Osteoblast (primary cell): Measurements from ENCODE around the gene RUFY4. TPM values are rescaled to one million over a fixed set of nuclear protein-coding genes. Genes with fewer than 3 reads are reported as not detected.

Experiments
- DNase-seq: peaks from one replicate; pipeline ENCODE4 v3.0.0; 2011; ENCODE audit warnings: low spot score, mixed read lengths; ENCODE audit not compliant: insufficient read length; ENCODE audit errors: missing footprints
- H2AFZ ChIP-seq: 2 replicates; pipeline ENCODE4 v1.6.0; 2011; ENCODE audit warnings: mild to moderate bottlenecking, low read length
- H3K27ac ChIP-seq: 2 replicates; pipeline ENCODE4 v1.5.1; 2011; ENCODE audit warnings: mild to moderate bottlenecking, low read depth, low read length, moderate library complexity
- H3K27me3 ChIP-seq: 2 replicates; pipeline ENCODE4 v1.6.0; 2012; ENCODE audit warnings: mild to moderate bottlenecking, control low read depth, inconsistent platforms, low read length, moderate library complexity; ENCODE audit not compliant: insufficient read depth
- H3K36me3 ChIP-seq: 2 replicates; pipeline ENCODE4 v1.5.1; 2011; ENCODE audit warnings: mild to moderate bottlenecking, low read length, control low read depth, moderate library complexity; ENCODE audit not compliant: insufficient read depth
- H3K4me1 ChIP-seq: 2 replicates; pipeline ENCODE4 v1.5.1; 2011; ENCODE audit warnings: mild to moderate bottlenecking, low read length, control low read depth, moderate library complexity; ENCODE audit not compliant: insufficient read depth
- H3K4me2 ChIP-seq: 2 replicates; pipeline ENCODE4 v1.6.0; 2011; ENCODE audit warnings: mild to moderate bottlenecking, low read length; ENCODE audit not compliant: insufficient read depth
- H3K4me3 ChIP-seq: fragments of 200-600 bp; sonication (generic); 3 replicates; pipeline ENCODE4 v1.5.1; 2012; ENCODE audit warnings: mild to moderate bottlenecking, low read length, inconsistent platforms; ENCODE audit not compliant: insufficient read depth
- H3K79me2 ChIP-seq: 2 replicates; pipeline ENCODE4 v1.6.0; 2012; ENCODE audit warnings: mild to moderate bottlenecking, low read length, control low read depth, inconsistent platforms; ENCODE audit not compliant: insufficient read depth
- H3K9me3 ChIP-seq: 2 replicates; pipeline ENCODE4 v1.5.1; 2011; ENCODE audit warnings: low read depth, low read length, control low read depth
- H4K20me1 ChIP-seq: 2 replicates; pipeline ENCODE4 v1.6.0; 2012; ENCODE audit warnings: mild to moderate bottlenecking, low read length, control low read depth; ENCODE audit not compliant: insufficient read depth
- total RNA-seq: library from RNA; depleted of rRNA; stranded (reverse); fragments of >200 nt; gene quantifications from 2 replicates; pipeline ENCODE4 v1.2.3, GENCODE V29; 2012
- TF ChIP-seq, protein P1 (sequence below): IDR thresholded peaks from 2 replicates; pipeline ENCODE4 v1.5.1; 2011; ENCODE audit warnings: mild to moderate bottlenecking, low read depth, low read length, moderate library complexity; ENCODE audit errors: extremely low read depth

RUFY4 gene
- total RNA-seq, 1 donor, result not detected

- Histone ChIP-seq H3K4me3 (no peak overlapping the region), H3K27ac (no peak overlapping the region), H3K36me3 (no peaks in the 10 kb centered on the region), H3K79me2 (no peaks in the 10 kb centered on the region), H2AFZ (no peak overlapping the region), H3K27me3 (peaks cover 53% of the 10 kb centered on the region), H3K4me2 (no peak overlapping the region), H3K4me1 (no peaks in the 10 kb centered on the region), H4K20me1 (no peaks in the 10 kb centered on the region), H3K9me3 (no peaks in the 10 kb centered on the region)
- no peak for DNase-seq
- TF ChIP-seq, protein P1, sequence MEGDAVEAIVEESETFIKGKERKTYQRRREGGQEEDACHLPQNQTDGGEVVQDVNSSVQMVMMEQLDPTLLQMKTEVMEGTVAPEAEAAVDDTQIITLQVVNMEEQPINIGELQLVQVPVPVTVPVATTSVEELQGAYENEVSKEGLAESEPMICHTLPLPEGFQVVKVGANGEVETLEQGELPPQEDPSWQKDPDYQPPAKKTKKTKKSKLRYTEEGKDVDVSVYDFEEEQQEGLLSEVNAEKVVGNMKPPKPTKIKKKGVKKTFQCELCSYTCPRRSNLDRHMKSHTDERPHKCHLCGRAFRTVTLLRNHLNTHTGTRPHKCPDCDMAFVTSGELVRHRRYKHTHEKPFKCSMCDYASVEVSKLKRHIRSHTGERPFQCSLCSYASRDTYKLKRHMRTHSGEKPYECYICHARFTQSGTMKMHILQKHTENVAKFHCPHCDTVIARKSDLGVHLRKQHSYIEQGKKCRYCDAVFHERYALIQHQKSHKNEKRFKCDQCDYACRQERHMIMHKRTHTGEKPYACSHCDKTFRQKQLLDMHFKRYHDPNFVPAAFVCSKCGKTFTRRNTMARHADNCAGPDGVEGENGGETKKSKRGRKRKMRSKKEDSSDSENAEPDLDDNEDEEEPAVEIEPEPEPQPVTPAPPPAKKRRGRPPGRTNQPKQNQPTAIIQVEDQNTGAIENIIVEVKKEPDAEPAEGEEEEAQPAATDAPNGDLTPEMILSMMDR, result no peak
Observed at GRCh38 chr2:218128781-218129457, 59.9 kb downstream of the RUFY4 start.

- H3K4me3 ChIP-seq, result no peak overlapping the region
- TF ChIP-seq, protein P1, result no peak
- H3K4me2 ChIP-seq, result no peak overlapping the region
- H3K27me3 ChIP-seq, result peaks cover 53% of the 10 kb centered on the region
- no peaks in the 10 kb centered on the region for H3K79me2 ChIP-seq
- H3K27ac ChIP-seq, result no peak overlapping the region
- peak; percentile 69 for DNase-seq
- H2AFZ ChIP-seq, result no peak overlapping the region
- H4K20me1 ChIP-seq, result no peaks in the 10 kb centered on the region
- H3K9me3 ChIP-seq, result no peaks in the 10 kb centered on the region
- no peaks in the 10 kb centered on the region for H3K4me1 ChIP-seq
- H3K36me3 ChIP-seq, result no peaks in the 10 kb centered on the region
Observed at GRCh38 chr2:218129458-218130135, 60.5 kb downstream of the RUFY4 start.

GRCh38 chr2:218130377-218130776 is 61.3 kb downstream of the RUFY4 start:
- no peaks in the 10 kb centered on the region for H4K20me1 ChIP-seq
- no peak overlapping the region for H3K4me2 ChIP-seq
- no peaks in the 10 kb centered on the region for H3K9me3 ChIP-seq
- H3K36me3 ChIP-seq, result no peaks in the 10 kb centered on the region
- TF ChIP-seq, protein P1, result no peak
- no peak overlapping the region for H3K27ac ChIP-seq
- peaks cover 45% of the 10 kb centered on the region for H3K27me3 ChIP-seq
- no peak for DNase-seq
- H3K79me2 ChIP-seq, result no peaks in the 10 kb centered on the region
- H3K4me1 ChIP-seq, result no peaks in the 10 kb centered on the region
- H2AFZ ChIP-seq, result no peak overlapping the region
- no peak overlapping the region for H3K4me3 ChIP-seq

- H3K36me3 ChIP-seq, result no peaks in the 10 kb centered on the region
- no peaks in the 10 kb centered on the region for H3K4me1 ChIP-seq
- no peak for DNase-seq
- H3K4me2 ChIP-seq, result no peak overlapping the region
- no peak overlapping the region for H2AFZ ChIP-seq
- H3K4me3 ChIP-seq, result no peak overlapping the region
- no peaks in the 10 kb centered on the region for H3K9me3 ChIP-seq
- TF ChIP-seq, protein P1, result no peak
- no peak overlapping the region for H3K27ac ChIP-seq
- H3K27me3 ChIP-seq, result peaks cover 40% of the 10 kb centered on the region
- no peaks in the 10 kb centered on the region for H3K79me2 ChIP-seq
- H4K20me1 ChIP-seq, result no peaks in the 10 kb centered on the region
Observed at GRCh38 chr2:218130822-218131221, 61.8 kb downstream of the RUFY4 start.
